Measurements from ENCODE around the gene KIAA1217.

- TF ChIP-seq CTCF (IDR thresholded peaks at IDR 0.05): no peak
- no peak for TF ChIP-seq POLR2A (IDR thresholded peaks at IDR 0.05)
Observed at GRCh38 chr10:24589265-24589664, 380.3 kb downstream of the KIAA1217 start.
